Mucosa of gallbladder (tissue), 1 donor: Measurements from ENCODE around the gene SMAD3. TPM values are rescaled to one million over a fixed set of nuclear protein-coding genes. Genes with fewer than 3 reads are reported as not detected.

Source experiments
- DNase-seq: peaks from one replicate; pipeline ENCODE4 v3.0.0-alpha.2; 2020; ENCODE audit warnings: low spot score
- total RNA-seq: library from RNA; stranded (reverse); gene quantifications from one replicate; pipeline ENCODE4 v1.2.1, GENCODE V29; 2021
- donor health status: DM: no; HTN: no; CAD: no.

The SMAD3 gene
- total RNA-seq, 1 donor from 2014 or later, result 59.0 TPM

DNA sequence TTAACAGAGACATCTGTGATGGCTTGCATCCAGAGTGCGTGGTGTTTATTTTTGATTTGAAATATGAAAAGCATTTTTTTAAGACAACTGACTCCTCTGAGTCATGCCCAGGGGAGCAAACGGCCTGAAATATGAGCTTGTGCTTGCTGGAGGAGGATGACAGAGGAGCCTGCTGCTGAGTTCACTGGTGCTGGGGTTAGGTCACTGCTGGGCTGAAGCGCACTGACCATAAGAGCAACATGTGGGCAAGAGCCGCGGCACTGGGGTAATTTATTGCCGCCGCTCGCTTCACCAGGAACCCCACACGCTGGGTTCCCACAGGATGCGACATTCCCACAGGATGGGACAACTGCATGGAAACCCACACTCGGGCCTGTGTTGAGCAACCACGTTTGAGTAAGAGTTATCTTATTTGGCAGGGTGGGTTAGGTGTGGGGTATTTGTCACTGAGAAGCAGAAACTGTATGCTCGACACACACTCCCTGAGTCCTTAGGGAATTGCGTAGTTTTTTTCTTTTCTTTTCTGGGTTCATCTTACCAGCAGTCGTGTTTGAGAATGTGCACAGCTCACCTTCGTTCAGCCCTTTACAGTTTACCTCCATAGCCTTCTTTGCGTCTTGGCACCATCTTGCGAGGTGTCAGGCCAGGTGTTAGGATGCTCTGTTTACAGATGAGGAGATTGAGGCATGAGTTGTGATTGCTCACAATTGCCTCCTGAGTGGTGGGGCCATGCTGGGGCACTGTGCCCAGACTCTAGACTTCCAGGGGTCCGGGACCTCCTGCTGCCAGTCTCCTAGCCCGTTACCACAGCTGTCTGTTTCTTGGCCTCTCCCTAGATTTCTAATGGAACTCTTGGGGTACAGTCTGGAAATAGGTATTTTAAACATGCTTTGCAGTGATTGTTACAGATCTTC, 60.4 kb downstream of the SMAD3 start:
- DNase-seq, result peak; percentile 66

DNA sequence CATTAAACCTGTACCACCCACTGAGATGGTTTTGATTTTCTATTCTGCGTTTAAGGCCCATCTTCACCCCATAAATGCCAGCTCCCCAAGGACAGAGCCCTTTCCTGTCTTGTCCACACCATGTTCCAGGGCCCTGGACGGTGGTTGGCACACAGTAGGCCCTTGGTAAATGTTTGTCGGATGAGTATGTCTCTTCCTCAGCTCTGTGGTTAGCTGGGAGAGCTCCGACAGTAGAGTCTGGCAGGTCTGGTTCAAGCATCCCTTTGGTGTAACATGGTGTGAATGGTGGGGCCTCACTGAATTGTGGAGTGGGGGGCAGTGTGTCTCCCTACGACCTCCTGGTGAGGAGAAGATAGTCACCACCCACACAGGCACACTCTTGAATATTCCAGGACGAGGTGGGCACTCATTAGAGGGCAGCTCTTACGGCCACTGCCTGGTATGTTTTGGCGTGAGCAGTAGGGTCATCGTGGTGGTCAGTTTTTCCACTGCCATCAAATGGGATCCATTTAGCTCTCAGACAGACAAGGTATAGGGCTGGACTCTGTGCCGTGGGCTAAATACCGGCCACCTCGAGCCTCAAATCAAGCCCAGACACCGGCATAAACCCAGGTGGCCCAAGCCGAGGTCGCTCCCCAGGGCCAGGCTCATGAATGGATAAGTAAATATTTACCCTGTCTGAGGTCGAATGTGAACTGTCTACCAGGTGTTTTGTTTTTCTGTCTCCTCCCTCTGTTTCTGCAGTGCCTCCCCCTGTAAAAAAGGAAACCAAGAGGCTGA, 61.3 kb downstream of the SMAD3 start:
- DNase-seq, result no peak

DNA sequence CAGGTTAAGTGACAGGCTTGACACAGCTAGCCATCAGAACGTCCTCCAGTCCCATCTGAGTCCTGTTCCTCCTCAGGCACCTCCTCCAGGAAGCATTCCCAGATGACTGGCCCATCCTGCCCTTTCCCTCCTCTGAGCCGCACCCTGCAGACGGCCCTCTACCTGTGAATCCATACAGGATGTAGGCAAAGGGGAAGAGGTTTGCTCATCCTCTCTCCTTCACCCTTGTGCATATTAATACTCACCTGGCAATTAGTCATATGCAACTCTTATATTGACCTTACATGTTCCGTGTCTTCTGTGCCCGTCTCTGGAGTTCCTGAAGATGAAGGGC, 61.9 kb downstream of the SMAD3 start:
- no peak for DNase-seq

DNA sequence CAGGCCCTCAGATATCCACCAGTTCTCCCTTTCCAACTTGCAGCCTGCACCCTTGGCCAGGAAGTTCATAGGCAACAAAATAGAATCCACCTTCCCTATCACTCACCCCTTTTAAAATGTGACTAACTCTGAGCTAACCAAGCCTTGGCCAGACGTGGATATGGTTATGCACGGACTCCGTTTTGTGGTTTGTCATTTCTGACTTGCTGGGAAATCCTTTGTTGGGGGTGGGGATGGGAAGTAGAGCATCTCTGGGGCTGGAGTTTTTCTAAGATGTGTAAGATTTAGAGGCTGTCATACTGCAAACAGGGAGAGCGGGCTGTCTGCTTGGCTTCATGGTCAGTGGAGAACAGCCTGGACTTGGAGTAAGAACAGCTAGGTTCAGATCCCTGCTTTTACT, 62.6 kb downstream of the SMAD3 start:
- no peak for DNase-seq

DNA sequence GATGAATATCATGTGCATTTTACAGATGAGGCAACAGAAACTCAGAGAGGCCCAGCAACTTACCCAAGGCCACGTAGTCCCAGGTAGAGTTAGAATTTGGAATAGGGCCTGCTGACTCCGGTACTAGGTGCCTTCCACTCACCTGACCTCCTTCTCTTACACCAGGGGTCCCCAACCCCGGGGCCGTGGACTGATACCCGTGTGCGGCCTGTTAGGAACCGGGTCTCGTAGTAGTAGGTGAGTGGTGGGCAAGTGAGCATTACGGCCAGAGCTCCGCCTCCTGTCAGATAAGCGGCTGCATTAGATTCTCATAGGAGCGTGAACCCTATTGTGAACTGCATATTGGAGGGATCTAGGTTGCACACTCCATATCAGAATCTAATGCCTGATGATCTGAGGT, 64.8 kb downstream of the SMAD3 start:
- no peak for DNase-seq

DNA sequence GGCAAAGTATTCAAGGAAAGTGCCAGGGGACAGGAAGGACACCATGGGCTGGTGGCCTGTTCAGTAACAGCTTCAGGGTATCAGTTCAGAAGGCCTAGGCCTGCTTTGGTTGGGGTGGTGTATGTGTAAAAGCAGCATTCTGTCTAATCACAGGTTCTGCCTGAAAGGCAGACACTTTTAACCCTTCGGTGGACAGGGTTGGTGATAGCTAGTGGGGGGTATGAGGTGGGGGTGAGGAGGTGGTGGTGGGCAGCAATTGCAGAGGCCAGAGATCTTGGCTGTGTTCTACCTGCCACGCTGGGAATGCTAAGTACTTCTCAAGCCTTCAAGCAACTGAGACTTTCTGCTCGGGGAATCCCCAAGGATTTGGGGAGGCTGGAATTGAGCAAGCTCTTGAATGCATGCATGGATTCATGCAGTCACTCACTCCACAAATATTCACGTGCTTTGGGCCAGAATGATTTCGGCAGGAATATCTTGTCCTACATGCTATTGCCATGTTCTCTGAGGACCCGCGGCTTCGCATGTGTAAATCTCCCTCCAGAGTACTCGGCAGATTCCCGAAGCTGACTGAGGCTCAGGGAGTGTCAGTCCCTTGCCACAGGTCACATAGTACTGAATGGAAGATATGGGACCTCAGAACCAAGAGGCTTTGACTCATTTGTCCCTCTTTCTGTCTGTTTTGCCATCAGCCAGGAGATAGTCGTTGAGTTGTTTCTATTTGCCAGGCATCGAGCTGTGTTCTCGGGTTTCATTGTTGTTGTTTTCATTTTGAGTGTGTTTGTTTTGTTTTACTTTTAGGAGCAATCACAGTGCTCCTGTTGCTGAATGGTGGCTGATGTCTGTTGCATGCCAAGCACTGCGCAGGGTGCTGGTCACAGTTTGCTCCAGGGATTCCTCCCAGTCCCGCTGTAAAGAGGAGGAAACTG, 65.5 kb downstream of the SMAD3 start:
- DNase-seq, result no peak

DNA sequence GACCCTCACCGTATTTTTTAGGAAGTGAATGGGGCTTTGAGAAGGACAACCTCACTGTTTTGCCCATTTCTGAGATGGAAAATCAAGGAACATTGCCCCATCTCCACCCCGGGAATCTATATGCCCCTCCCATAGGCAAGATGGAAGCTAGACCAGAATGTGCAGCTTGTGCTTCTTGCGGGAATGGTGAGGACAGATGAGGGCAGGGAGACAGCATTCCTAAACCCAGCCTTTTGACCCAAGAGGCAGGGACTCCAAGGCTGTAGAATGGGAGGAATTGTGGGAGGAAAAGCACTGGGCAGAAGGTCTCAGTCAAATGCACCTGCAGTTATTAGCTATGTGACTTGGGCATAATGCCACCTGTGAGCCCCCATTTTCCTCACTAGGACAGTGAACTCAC, 66.9 kb downstream of the SMAD3 start:
- no peak for DNase-seq

DNA sequence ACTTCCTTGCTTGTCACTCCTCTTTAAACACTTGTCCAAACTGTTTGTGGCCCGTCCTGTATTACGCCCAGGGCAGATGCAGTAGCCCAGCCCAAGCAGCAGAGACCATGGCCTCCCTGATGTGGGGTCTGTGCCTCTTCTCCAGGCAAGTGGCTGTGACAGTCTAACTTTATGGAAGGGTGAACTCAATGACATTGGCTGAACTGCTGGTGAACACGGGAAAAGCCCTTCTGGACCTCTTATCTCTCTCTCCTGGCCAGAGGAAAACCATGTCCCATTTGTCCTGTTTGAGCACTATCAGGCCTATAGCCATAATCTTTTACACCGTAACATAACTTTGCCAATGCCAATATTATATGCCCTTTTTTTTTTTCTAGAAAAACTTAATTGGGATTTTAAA, 67.6 kb downstream of the SMAD3 start:
- DNase-seq, result no peak

DNA sequence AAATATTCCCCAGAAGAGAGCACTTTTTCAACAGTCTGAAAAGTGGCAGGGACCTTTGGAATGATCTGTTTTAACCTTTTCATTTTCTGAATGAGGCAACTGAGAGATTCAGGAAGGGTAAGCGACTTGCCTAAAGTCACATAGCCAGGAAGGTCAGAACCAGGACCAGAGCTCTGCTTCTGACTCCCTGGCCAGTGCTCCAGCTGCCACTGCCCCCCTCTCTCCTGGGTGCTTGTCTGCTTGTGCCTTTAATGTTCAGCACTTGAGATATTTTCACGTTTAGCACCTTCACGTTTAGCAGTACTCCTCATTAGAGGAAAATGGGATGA, 68.3 kb downstream of the SMAD3 start:
- no peak for DNase-seq

DNA sequence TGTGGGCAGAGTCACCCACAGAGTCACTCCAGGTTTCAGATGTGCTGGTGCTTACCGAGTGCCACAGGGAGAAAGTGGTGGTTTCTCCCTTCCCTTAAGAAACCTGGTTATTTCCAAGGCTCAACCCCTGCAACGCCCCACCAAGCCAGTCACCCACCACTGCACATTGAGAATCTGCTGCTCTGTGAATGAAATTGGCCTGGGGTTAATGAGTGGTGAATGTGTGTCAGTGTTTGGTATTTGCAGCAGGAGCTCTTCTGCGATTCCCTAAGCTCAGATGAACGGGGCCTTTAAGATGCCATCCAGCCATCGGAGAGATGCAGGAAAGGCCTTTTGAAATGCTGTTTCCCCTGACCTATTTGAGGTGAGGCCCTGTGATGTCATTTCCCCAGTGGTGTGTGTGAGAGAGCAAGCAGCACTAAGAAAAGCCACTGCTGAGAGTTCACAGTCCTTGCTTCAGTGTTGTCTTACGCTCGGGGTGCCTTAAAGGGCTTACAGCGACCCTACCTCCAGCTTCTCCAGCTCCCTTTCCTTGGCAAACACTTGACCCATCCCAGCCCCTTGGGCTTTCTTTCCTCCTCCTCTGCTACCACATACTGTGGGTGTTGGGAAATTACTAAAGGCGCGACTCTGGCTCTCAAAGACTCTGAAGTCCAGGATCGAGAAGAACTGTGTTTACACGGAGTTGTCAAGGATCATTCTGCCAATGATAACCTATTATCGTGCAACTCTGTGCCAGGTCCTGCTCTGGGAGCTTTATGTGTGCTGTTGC, 68.9 kb downstream of the SMAD3 start:
- DNase-seq, result peak; percentile 55

DNA sequence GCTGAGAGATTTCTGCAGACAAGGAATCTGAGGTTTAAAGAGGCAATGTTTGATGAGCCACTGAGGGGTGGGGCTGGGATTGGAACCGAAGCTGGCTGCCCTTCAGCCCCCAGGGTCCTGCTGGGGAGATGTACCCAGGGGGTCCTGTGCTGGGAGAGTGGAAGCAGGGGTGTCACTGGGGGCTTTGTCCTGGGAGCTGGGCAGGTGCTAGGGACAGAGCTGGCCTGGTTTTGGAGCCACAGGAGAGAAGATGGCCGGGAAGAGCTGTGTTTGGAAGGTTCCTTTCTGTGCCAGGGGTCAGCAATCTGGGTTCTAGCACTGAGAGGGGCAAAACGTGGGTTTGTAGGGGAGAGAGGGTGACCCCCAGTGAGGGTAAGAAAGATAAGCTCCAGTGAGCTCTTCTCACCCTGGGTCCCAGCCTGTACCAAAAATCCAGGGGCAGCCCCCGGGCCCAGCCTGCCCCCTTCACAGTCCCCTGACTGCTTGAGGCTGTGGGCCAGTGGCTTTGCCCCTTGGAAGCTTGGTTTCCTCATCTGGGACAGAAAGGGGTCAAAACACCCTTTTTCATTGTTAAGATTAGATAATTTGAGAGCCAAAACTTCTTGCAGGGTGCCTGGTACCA, 69.6 kb downstream of the SMAD3 start:
- no peak for DNase-seq

DNA sequence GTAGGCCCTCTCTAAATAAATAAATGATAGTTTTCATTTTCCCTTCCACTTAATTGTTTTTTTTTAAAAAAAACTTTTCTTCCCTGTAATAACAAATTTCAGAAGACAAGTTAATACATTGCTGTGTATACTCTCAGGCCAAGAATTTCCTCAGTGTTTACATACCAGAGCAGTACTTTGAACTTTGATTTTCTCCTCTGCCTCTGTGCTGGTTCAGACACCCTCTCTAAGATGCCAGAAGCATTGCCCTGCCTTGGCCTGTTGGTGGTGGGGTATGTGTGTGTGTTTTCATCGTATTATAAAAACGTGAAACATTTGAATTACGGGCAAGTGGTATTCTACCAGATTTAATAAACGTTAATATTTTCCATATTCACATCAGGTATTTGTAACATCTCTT, 70.1 kb downstream of the SMAD3 start:
- peak; percentile 64 for DNase-seq

DNA sequence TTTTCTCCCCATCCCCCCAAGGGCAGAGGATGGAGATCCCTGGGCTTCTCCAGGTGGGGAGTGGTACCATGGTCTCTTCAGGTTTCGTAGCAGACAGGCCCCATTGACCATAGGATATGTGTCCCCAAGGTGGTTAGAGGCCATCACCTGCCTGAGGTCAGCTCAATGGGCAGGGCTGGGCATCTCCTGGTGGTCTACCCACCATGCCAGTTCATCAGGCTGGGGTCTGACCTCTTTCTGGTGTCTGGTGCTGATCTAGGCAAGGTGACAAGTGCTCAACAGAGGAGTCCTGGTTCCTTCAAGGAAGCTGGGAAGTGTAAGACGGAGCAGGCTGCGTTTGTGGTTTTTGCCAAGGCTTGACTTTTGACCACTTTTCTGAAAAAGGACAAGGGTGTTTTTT, 71.4 kb downstream of the SMAD3 start:
- no peak for DNase-seq

DNA sequence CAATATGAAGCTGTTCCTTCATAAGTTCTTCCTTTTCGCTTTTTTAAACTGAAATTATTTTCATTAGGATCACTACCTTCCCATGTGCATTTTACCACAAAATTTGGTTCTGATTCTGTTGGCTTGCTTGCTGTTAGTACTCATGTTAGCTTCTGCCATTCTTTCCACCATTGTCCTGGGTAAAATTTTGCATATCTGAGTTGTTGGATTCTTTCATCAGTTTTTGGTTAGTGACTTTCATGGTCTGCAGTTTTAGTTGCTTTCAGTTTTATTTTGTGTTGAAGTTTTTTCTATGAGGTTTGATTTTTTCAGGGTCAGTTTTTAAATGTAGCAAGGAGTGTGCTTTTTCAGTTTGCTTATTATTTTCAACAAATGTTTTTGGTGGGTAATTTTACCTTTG, 71.9 kb downstream of the SMAD3 start:
- no peak for DNase-seq

DNA sequence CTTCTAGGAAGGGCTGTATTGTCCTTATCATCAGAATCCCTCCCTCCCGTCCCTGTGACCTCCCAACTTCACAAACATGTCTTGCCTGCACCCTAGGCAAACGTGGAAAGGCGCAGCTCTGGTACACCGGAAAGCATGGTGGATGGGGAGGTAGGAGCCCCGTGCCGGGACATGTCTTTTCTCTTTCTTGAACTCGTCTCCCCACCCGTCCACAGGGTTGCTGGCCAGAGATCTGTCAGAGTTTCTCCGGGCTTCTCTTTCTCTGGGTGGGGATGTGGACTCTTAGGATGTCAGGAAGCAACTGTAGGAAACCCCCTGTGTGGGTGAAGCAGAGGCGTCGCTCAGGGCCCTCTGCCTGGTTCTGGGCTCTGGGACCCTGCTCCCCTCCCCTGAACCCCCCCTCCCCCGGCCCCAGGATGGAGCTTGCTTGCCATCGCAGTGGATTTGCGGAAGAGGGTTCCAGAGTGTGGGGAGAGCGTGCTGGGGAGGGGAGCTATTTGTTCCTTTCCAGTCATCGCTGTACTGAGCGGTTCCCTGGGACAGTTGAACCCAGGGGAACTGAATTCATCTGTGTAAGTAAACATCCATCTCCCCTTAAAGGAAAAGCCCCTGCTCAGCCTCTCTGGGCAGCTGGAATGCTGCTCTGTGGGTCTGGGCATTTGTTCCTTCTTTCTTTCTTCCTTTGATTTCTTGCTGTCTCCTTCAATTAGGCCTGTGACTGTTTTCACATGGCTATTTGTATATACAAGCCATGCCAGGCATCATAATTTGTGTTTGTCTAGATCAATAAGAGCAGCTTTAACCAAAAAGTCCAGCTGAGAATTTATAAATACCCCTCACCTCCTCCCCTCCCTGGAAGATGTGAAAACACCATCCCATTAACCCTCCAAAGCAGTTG, 72.8 kb downstream of the SMAD3 start:
- DNase-seq, result no peak

DNA sequence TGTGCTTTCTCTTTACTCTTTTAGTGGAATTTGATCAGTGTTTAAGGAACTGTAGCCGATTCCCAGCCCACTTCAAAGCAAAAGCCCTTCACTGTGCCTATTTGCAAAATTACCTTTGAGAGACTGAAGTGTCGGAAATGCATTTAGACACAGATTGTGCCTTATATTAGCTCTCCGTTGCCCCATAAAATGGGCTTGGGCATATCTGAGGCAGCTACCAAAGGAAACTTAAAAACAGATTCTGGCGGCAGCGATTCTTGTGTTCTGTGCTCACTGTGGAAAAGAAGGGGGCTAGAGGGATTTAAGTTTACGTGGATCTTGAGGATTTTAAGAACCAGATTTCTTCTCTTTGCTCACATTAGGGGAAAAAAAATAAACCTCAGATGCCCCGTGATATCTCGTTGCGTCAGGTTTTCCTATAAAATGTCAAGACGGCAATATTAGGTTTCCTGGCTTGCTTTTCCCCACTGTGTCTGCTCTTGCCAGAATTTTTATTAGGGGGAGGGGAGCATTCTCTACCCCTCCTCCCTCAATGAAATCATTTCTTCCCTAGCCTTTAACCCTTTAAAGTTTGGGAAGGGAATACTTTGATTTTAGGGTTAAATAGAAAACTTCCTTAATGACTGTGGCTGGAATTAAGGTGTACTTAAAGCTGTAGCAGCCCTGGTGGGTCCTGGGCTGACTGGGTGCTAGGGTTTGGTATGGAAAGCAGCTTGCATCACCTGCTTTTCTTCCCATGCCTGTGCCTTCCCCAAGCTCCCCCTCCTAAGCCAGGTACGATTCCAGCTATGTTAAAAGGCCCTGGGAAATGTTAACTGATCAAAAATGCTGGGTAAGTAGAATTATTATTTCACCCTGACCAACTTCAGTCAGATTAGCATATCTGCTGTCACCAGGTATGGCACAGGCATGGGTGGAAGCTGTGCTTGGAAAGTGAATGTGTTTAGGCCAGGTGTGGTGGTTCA, 73.8 kb downstream of the SMAD3 start:
- no peak for DNase-seq

DNA sequence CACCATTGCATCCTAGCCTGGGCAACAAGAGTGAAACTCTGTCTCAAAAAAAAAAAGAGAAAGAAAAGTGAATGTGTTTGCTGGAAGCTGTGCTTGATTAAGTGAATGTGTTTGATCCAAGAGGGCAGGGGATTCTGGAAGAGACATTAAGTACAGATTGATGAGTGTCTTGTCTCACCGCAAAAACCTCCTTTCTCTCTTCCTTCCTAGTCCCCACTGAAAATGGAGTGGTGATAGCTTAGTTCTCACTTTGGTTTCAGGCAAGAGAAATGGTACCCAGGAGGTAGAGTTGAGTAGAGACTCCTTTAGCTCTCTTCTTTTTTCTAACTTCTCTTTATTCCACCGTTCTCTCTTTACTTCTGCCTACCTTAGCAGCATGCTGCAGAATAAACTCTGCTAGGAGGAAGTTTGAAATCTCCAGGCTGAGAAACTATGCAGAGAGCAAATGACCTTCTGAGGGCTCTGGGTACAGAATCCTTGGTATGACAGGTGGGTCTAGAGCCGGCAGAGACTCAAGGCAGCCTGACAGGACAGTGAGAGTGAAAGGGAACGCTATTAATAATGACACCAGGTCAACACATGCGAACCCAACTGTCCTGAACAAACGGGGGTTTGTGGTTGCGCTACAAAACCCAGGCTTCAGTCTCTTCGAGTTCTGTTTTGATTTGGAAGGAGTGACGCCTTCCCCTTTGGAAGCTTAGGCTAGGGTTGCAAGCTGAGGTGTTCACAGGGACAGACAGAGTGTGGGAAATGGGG, 74.9 kb downstream of the SMAD3 start:
- no peak for DNase-seq
